Measurements from ENCODE around the gene PARP3.

The PARP3 gene

GRCh38 chr3:51967384-51968169, 25.4 kb downstream of the PARP3 start, which contains the start of gene PCBP4:
Gene PCBP4, minus strand, starts transcription at chr3:51967454. Its CDS starts 6,214 bp downstream, at chr3:51961240.
- peak; percentile 40 to 42 for DNase-seq

- no peak for DNase-seq
Measured at GRCh38 chr3:51968170-51968775, 26.1 kb downstream of the PARP3 start.

- DNase-seq, result no peak
Measured at GRCh38 chr3:51968883-51969678, 26.9 kb downstream of the PARP3 start.

GRCh38 chr3:51969841-51970240, 27.7 kb downstream of the PARP3 start:
- no peak for DNase-seq

- no peak for DNase-seq
Measured at GRCh38 chr3:51970606-51971300, 28.6 kb downstream of the PARP3 start.

- no peak for DNase-seq
Measured at GRCh38 chr3:51971350-51971749, 29.2 kb downstream of the PARP3 start.

GRCh38 chr3:51974277-51974962, 32.3 kb downstream of the PARP3 start:
- DNase-seq, result no peak

- DNase-seq, result peak; percentile 47 to 59
Measured at GRCh38 chr3:51974963-51975851, 33.0 kb downstream of the PARP3 start, which contains the start of gene ABHD14A. Gene ABHD14A, plus strand, starts transcription at chr3:51975064. Its CDS starts 72 bp downstream, at chr3:51975136.

GRCh38 chr3:51975852-51976549, 33.8 kb downstream of the PARP3 start:
- DNase-seq, result no peak

- no peak for DNase-seq
Measured at GRCh38 chr3:51977446-51978142, 35.4 kb downstream of the PARP3 start.

GRCh38 chr3:51978143-51978502, 36.0 kb downstream of the PARP3 start:
- DNase-seq, result no peak

GRCh38 chr3:51980253-51980652, 38.1 kb downstream of the PARP3 start:
- no peak for DNase-seq

- peak; percentile 56 to 67 for DNase-seq
Measured at GRCh38 chr3:51982352-51982837, 40.2 kb downstream of the PARP3 start.

- DNase-seq, result peak; percentile 76 to 83
Measured at GRCh38 chr3:51982838-51983577, 40.8 kb downstream of the PARP3 start, which contains the start of gene ACY1. Gene ACY1, plus strand, starts transcription at chr3:51983535. Its CDS starts 530 bp downstream, at chr3:51984065.

GRCh38 chr3:51983578-51984268, 41.6 kb downstream of the PARP3 start:
- no peak for DNase-seq

GRCh38 chr3:51984269-51984647, 42.1 kb downstream of the PARP3 start:
- no peak for DNase-seq

GRCh38 chr3:51985063-51985462, 42.9 kb downstream of the PARP3 start:
- DNase-seq, result no peak

Measured in Kasumi-1 (cell line).